A673 (cell line): ENCODE data around the gene NRL. TPM values are rescaled to one million over a fixed set of nuclear protein-coding genes. Genes with fewer than 3 reads are reported as not detected.

Experiments
- BruUV-seq: library from RNA; stranded (reverse); fragments of 400-500 nt; replicated peaks from 2 replicates; lab custom pipeline; 2021; lab: Mats Ljungman, UMichigan
- CTCF ChIA-PET: fragments of 300-600 bp; sonication (Branson Sonifier 250); formaldehyde crosslinking; loops from one replicate; lab custom pipeline; 2022; ENCODE audit warnings: antibody characterized with exemption; lab: Charles Lee
- POLR2A ChIA-PET: fragments of 300-600 bp; sonication (Branson Sonifier 250); formaldehyde crosslinking; loops from one replicate; lab custom pipeline; 2022; ENCODE audit warnings: antibody characterized with exemption; ENCODE audit not compliant: low non-redundant PET; lab: Charles Lee
- DNase-seq: peaks from one replicate; pipeline ENCODE4 v3.0.0-alpha.2; 2015; ENCODE audit warnings: low spot score
- H3K27ac ChIP-seq: fragments of 200-600 bp; sonication (generic); 2 replicates; pipeline ENCODE4 v1.5.1; 2016; ENCODE audit warnings: mixed run types, low read depth, mild to moderate bottlenecking, mixed read lengths, antibody characterized with exemption, low read length; ENCODE audit not compliant: poor library complexity, severe bottlenecking
- H3K27me3 ChIP-seq: fragments of 200-600 bp; sonication (generic); replicated peaks from 2 replicates; pipeline ENCODE4 v1.6.1; 2017; ENCODE audit warnings: mixed run types, low read depth, mild to moderate bottlenecking, mixed read lengths, antibody characterized with exemption, low read length; ENCODE audit not compliant: insufficient read depth, poor library complexity
- H3K36me3 ChIP-seq: fragments of 200-600 bp; sonication (generic); 2 replicates; pipeline ENCODE4 v1.6.1; 2016; ENCODE audit warnings: mixed run types, mild to moderate bottlenecking, mixed read lengths, antibody characterized with exemption, low read length; ENCODE audit not compliant: insufficient read depth, poor library complexity, severe bottlenecking
- H3K4me1 ChIP-seq: fragments of 200-600 bp; sonication (generic); 2 replicates; pipeline ENCODE4 v1.6.1; 2017; ENCODE audit warnings: mixed run types, mild to moderate bottlenecking, mixed read lengths, antibody characterized with exemption, low read length; ENCODE audit not compliant: insufficient read depth, poor library complexity, severe bottlenecking
- H3K4me3 ChIP-seq: fragments of 200-600 bp; sonication (generic); 2 replicates; pipeline ENCODE4 v1.5.1; 2016; ENCODE audit warnings: low read depth, mixed run types, mild to moderate bottlenecking, mixed read lengths, low read length; ENCODE audit not compliant: poor library complexity, severe bottlenecking
- H3K9me3 ChIP-seq: fragments of 200-600 bp; sonication (generic); 2 replicates; pipeline ENCODE4 v1.6.1; 2016; ENCODE audit warnings: mixed run types, low read depth, mild to moderate bottlenecking, mixed read lengths, antibody characterized with exemption, low read length; ENCODE audit not compliant: poor library complexity, severe bottlenecking
- EZH2 ChIP-seq: fragments of 200-600 bp; sonication (generic); IDR thresholded peaks from 2 replicates; pipeline ENCODE4 v1.6.1; 2017; ENCODE audit warnings: borderline replicate concordance, low read depth, mild to moderate bottlenecking, mixed read lengths, antibody characterized with exemption, low read length; ENCODE audit not compliant: poor library complexity, severe bottlenecking
- intact Hi-C: fragments of 100-400 bp; cut with micrococcal nuclease; formaldehyde crosslinking; loops from one replicate; pipeline ENCODE4 v1.10.0; 2022; ENCODE audit not compliant: unreplicated experiment
- total RNA-seq: library from RNA; stranded (reverse); gene quantifications from 2 replicates; pipeline ENCODE4 v1.2.3, GENCODE V29; 2021
- TF ChIP-seq, protein P1 (sequence below): fragments of 300-800, 200-600 bp; sonication (generic); conservative IDR thresholded peaks from 2 replicates; pipeline ENCODE4 v1.5.1; 2017; ENCODE audit warnings: low read depth, mild to moderate bottlenecking, antibody characterized with exemption, low read length, moderate library complexity, mixed read lengths

The NRL gene
- total RNA-seq, 1 experiment from 2014 or later, result 1.9 TPM

DNA sequence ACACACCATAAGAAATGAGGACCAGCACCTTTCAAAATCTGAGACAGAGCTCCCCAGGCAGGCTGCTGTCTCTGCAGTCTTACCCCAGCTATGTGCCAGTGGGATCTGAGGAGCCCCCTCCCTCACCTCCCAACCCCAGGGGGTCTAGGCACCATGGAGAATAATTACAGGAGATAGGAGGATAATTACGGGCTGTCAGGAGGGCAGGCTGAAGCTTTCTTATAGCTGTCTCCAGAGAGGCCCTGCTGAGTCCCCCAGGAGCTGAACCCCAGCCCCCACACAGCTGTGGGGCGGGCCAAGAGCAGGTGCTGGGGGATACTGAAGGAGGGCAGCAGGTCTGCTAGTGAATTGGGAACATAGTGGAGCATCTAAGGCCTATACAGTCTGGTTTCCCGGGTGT lies 36.6 kb downstream of the NRL start:
- Histone ChIP-seq H3K36me3 (no peaks in the 10 kb centered on the region), H3K27me3 (peaks cover 13% of the 10 kb centered on the region), H3K4me1 (peaks cover 6% of the 10 kb centered on the region), H3K4me3 (no peak overlapping the region), H3K9me3 (no peaks in the 10 kb centered on the region), H3K27ac (no peak overlapping the region)
- TF ChIP-seq, protein P1, sequence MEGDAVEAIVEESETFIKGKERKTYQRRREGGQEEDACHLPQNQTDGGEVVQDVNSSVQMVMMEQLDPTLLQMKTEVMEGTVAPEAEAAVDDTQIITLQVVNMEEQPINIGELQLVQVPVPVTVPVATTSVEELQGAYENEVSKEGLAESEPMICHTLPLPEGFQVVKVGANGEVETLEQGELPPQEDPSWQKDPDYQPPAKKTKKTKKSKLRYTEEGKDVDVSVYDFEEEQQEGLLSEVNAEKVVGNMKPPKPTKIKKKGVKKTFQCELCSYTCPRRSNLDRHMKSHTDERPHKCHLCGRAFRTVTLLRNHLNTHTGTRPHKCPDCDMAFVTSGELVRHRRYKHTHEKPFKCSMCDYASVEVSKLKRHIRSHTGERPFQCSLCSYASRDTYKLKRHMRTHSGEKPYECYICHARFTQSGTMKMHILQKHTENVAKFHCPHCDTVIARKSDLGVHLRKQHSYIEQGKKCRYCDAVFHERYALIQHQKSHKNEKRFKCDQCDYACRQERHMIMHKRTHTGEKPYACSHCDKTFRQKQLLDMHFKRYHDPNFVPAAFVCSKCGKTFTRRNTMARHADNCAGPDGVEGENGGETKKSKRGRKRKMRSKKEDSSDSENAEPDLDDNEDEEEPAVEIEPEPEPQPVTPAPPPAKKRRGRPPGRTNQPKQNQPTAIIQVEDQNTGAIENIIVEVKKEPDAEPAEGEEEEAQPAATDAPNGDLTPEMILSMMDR, result no peak
- BruUV-seq, result no TSS peak
- intact Hi-C loops, result no loop called here
- ChIA-PET POLR2A (interaction anchor here (0.5 kb wide), 1 partner anchor 24 kb away, joined by 3 read pairs; no protein-coding TSS in a partner anchor), CTCF (no interaction called here)
- DNase-seq, result no peak

DNA sequence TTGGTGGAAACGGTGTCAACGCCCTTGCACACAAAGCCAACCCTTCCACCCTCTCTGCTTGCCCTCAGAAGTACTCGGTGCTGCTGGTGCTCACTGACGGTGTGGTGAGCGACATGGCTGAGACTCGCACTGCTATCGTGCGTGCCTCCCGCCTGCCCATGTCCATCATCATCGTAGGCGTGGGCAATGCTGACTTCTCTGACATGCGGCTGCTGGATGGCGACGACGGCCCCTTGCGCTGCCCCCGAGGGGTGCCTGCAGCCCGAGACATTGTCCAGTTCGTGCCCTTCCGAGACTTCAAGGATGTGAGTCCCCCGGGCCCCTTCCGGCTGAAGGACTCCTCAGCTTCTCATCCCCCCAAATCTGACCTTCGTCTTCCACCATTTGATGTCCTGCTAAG lies 37.7 kb downstream of the NRL start:
- no peak overlapping the region for H3K27ac ChIP-seq
- BruUV-seq, result no TSS peak
- intact Hi-C loops, result no loop called here
- no peaks in the 10 kb centered on the region for H3K36me3 ChIP-seq
- TF ChIP-seq EZH2, result no peak
- TF ChIP-seq, protein P1, result no peak
- no peak overlapping the region for H3K4me3 ChIP-seq
- no peak for DNase-seq
- POLR2A ChIA-PET, result no interaction called here
- no peaks in the 10 kb centered on the region for H3K9me3 ChIP-seq
- peaks cover 6% of the 10 kb centered on the region for H3K4me1 ChIP-seq
- peaks cover 16% of the 10 kb centered on the region for H3K27me3 ChIP-seq
- CTCF ChIA-PET, result no interaction called here

DNA sequence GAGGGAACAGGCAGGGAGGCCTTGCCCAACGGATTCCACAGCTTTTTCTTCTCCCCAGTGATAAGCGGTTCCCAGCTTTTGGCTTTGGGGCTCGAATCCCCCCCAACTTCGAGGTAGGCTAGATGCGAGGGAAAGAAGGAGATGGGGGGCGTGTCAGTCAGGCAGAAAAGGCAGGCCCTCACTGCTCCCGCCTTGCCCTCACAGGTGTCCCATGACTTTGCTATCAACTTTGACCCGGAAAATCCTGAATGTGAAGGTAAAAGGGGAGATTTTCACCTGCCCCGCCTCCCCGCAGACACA lies 38.5 kb downstream of the NRL start:
- no peak for TF ChIP-seq EZH2
- TF ChIP-seq, protein P1, result no peak
- no peak overlapping the region for H3K4me3 ChIP-seq
- H3K27ac ChIP-seq, result no peak overlapping the region
- POLR2A ChIA-PET, result no interaction called here
- no peaks in the 10 kb centered on the region for H3K9me3 ChIP-seq
- no peak for DNase-seq
- BruUV-seq, result no TSS peak
- H3K4me1 ChIP-seq, result peaks cover 6% of the 10 kb centered on the region
- H3K36me3 ChIP-seq, result no peaks in the 10 kb centered on the region
- intact Hi-C loops, result no loop called here
- CTCF ChIA-PET, result no interaction called here
- H3K27me3 ChIP-seq, result peaks cover 16% of the 10 kb centered on the region
